K562 (cell line): ENCODE data around the gene AP1G2. TPM values are rescaled to one million over a fixed set of nuclear protein-coding genes. Genes with fewer than 3 reads are reported as not detected.

Experiments
- HDAC3 ChIP-seq: fragments of 450-650 bp; IDR thresholded peaks from 2 replicates; pipeline ENCODE4 v1.6.1; 2018; ENCODE audit warnings: borderline replicate concordance, mild to moderate bottlenecking, moderate library complexity; ENCODE audit not compliant: partially characterized antibody
- HDAC6 ChIP-seq: IDR thresholded peaks from 2 replicates; pipeline ENCODE4 v1.6.1; 2012; ENCODE audit warnings: low read depth, mild to moderate bottlenecking, control low read depth, inconsistent platforms, low read length, moderate library complexity
- HNRNPK ChIP-seq: fragments of 200-400 bp; formaldehyde crosslinking; IDR thresholded peaks from one replicate; pipeline ENCODE4 v1.6.1; 2018; ENCODE audit warnings: mild to moderate bottlenecking, low read depth, low read length; ENCODE audit not compliant: poor library complexity, severe bottlenecking
- KDM2B ChIP-seq: fragments of 250-450 bp; sonication (Bioruptor Pico); IDR thresholded peaks from 2 replicates; pipeline ENCODE4 v1.8.0; 2021; ENCODE audit warnings: mild to moderate bottlenecking, moderate library complexity
- NONO ChIP-seq, 2 experiments: fragments of 200-400 bp in 1 of 2; fragments of 450-650 bp in 1 of 2; formaldehyde crosslinking in 1 of 2; IDR thresholded peaks; 2 replicates each; pipeline ENCODE4 v1.6.1; 2017; ENCODE audit warnings: low read depth in 2 of 2, mild to moderate bottlenecking in 2 of 2, moderate library complexity in 2 of 2, low read length in 1 of 2
- NRF1 ChIP-seq, 2 experiments: fragments of 450-650 bp; IDR thresholded peaks in 1 of 2; conservative IDR thresholded peaks in 1 of 2; 2 replicates each; pipeline ENCODE4 v1.6.1; 2014; ENCODE audit warnings: mild to moderate bottlenecking in 2 of 2
- RNF219 ChIP-seq: fragments of 250-450 bp; sonication (Bioruptor Pico); IDR thresholded peaks from 2 replicates; pipeline ENCODE4 v1.5.0; 2022; ENCODE audit warnings: mild to moderate bottlenecking
- TAF15 ChIP-seq: fragments of 200-400 bp; formaldehyde crosslinking; IDR thresholded peaks from 2 replicates; pipeline ENCODE4 v1.6.1; 2017; ENCODE audit warnings: mild to moderate bottlenecking, low read depth, low read length, moderate library complexity
- TAF9B ChIP-seq: fragments of 450-650 bp; IDR thresholded peaks from 2 replicates; pipeline ENCODE4 v1.6.1; 2018; ENCODE audit warnings: mild to moderate bottlenecking; ENCODE audit not compliant: partially characterized antibody
- ZBTB1 ChIP-seq: sonication (generic); formaldehyde crosslinking; IDR thresholded peaks from 2 replicates; pipeline ENCODE4 v1.8.1; 2023; ENCODE audit warnings: missing genetic modification reagents, low read depth, mild to moderate bottlenecking, borderline replicate concordance
- ZNF197 ChIP-seq: fragments of 200-800 bp; sonication (Bioruptor generic); IDR thresholded peaks from 2 replicates; pipeline ENCODE4 v1.6.1; 2016; ENCODE audit warnings: low read depth, missing genetic modification characterization, missing compliant biosample characterization
- ZNF232 ChIP-seq: sonication (generic); formaldehyde crosslinking; IDR thresholded peaks from 2 replicates; pipeline ENCODE4 v1.8.0; 2022; ENCODE audit warnings: mild to moderate bottlenecking, missing genetic modification reagents
- ZNF561 ChIP-seq: fragments of 450-650 bp; formaldehyde crosslinking; conservative IDR thresholded peaks from 2 replicates; pipeline ENCODE4 v1.4.0; 2020; ENCODE audit warnings: mild to moderate bottlenecking, moderate library complexity
- polyA plus RNA-seq, 8 experiments: library from polyadenylated mRNA; depleted of rRNA in 4 of 8; stranded (reverse) in 5 of 8; unstranded in 3 of 8; fragments of >200 nt; fragmentation: Nextera tagmentation in 2 of 8; fragmentation: Illumina TruSeq in 1 of 8; extraction: Ambion mirVana in 2 of 8; extraction: Trizol in 1 of 8; gene quantifications; 2 replicates each; pipeline versions ENCODE4 v1.2.1 to v1.2.3, GENCODE V29; 2011 to 2014; ENCODE audit warnings: inconsistent platforms in 1 of 8, missing spikeins in 1 of 8
- total RNA-seq, 7 experiments: library from RNA; depleted of rRNA in 6 of 7; stranded (reverse); fragments of >200 nt in 6 of 7; fragmentation: Illumina TruSeq in 2 of 7; extraction: Trizol in 2 of 7; gene quantifications; 2 replicates each; pipeline versions ENCODE4 v1.2.1 to v1.2.3, GENCODE V29; 2011 to 2021; ENCODE audit warnings: low replicate concordance in 1 of 7
- TF ChIP-seq, protein P1 (sequence below), 2 experiments: fragments of 450-650 bp; IDR thresholded peaks; 2 replicates each; pipeline ENCODE4 v1.6.1; 2016; ENCODE audit warnings: mild to moderate bottlenecking in 2 of 2, borderline replicate concordance in 1 of 2, low read depth in 1 of 2, moderate library complexity in 1 of 2
- TF ChIP-seq, protein P2 (sequence below): sonication (generic); formaldehyde crosslinking; IDR thresholded peaks from 2 replicates; pipeline ENCODE4 v1.9.0; 2022; ENCODE audit warnings: mild to moderate bottlenecking, missing genetic modification reagents
- TF ChIP-seq, protein P3 (sequence below): fragments of 450-650 bp; formaldehyde crosslinking; IDR thresholded peaks from 2 replicates; pipeline ENCODE4 v1.4.0; 2022; ENCODE audit warnings: mild to moderate bottlenecking, moderate library complexity

The AP1G2 gene
- total and polyA plus RNA-seq, 9 of the 15 experiments (the other 6 are each of a cell fraction or from before 2014, with no cell fraction given): 19.1 to 83.5 (median 33.3) TPM

GRCh38 chr14:23600322-23600707, 32.7 kb upstream of the AP1G2 start (continued):
- TF ChIP-seq, protein P1, sequence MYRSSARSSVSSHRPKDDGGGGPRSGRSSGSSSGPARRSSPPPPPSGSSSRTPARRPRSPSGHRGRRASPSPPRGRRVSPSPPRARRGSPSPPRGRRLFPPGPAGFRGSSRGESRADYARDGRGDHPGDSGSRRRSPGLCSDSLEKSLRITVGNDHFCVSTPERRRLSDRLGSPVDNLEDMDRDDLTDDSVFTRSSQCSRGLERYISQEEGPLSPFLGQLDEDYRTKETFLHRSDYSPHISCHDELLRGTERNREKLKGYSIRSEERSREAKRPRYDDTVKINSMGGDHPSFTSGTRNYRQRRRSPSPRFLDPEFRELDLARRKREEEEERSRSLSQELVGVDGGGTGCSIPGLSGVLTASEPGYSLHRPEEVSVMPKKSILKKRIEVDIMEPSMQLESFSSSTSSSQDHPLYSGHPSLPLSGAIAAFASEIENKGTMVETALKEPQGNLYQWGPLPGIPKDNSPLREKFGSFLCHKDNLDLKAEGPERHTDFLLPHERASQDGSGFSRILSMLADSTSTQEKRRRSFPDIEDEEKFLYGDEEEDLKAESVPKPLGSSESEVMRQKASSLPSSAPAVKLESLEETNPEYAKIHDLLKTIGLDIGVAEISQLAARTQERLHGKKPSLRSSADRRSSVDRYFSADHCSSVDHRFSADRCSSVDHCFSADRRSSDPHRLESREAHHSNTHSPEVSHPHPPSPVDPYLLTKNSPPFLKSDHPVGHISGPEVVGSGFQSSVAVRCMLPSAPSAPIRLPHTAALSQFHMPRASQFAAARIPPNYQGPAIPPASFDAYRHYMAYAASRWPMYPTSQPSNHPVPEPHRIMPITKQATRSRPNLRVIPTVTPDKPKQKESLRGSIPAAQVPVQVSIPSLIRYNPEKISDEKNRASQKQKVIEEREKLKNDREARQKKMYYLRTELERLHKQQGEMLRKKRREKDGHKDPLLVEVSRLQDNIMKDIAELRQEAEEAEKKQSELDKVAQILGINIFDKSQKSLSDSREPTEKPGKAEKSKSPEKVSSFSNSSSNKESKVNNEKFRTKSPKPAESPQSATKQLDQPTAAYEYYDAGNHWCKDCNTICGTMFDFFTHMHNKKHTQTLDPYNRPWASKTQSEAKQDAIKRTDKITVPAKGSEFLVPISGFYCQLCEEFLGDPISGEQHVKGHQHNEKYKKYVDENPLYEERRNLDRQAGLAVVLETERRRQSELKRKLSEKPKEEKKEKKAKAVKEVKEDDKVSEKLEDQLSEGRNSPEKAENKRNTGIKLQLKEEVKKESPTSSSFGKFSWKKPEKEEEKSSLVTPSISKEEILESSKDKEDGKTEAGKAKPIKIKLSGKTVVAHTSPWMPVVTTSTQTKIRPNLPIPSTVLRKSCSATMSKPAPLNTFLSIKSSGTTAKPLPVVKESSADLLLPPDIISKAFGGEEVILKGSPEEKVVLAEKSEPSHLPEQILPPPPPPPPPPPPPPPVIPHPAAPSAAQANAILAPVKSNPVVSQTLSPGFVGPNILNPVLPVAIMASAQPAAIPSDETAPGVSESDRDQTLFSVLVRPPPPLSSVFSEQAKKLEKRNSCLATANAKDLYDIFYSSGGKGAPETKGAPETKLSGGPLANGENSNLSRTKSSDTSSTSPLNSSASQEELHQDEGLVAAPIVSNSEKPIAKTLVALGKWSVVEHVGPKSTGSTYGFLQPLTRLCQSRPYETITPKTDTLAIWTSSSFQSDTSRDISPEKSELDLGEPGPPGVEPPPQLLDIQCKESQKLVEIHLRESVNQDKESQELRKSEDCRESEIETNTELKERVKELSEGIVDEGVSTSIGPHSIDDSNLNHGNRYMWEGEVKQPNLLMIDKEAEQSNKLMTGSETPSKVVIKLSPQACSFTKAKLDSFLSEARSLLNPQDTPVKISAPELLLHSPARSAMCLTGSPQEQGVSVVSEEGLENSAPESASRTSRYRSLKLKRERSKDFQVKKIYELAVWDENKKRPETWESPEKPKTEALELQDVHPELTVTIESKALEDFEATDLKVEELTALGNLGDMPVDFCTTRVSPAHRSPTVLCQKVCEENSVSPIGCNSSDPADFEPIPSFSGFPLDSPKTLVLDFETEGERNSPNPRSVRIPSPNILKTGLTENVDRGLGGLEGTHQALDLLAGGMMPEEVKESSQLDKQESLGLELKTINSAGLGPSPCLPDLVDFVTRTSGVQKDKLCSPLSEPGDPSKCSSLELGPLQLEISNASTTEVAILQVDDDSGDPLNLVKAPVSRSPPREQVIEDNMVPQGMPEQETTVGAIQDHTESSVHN (IDR thresholded peaks at IDR 0.05; ENCODE audit: borderline replicate concordance in 1 of 2, low read depth in 1 of 2): no peak
- TF ChIP-seq, protein P2, sequence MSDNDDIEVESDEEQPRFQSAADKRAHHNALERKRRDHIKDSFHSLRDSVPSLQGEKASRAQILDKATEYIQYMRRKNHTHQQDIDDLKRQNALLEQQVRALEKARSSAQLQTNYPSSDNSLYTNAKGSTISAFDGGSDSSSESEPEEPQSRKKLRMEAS (CRISPR knock-in tag): no peak
- TF ChIP-seq HDAC6: no peak
- no peak for TF ChIP-seq HNRNPK
- no peak for TF ChIP-seq ZBTB1
- no peak for TF ChIP-seq TAF15
- TF ChIP-seq, protein P3, sequence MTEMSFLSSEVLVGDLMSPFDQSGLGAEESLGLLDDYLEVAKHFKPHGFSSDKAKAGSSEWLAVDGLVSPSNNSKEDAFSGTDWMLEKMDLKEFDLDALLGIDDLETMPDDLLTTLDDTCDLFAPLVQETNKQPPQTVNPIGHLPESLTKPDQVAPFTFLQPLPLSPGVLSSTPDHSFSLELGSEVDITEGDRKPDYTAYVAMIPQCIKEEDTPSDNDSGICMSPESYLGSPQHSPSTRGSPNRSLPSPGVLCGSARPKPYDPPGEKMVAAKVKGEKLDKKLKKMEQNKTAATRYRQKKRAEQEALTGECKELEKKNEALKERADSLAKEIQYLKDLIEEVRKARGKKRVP: no peak
- no peak for TF ChIP-seq ZNF197
- TF ChIP-seq TAF9B: no peak
- TF ChIP-seq KDM2B: no peak
- no peak for TF ChIP-seq NONO (IDR thresholded peaks at IDR 0.05; ENCODE audit: low read depth in 2 of 2, low read length in 1 of 2)
- no peak for TF ChIP-seq NRF1 (conservative IDR thresholded peaks at IDR 0.05 in 1 of 2, IDR thresholded peaks at IDR 0.05 in 1 of 2)
- TF ChIP-seq ZNF232: no peak
- TF ChIP-seq ZNF561: no peak
- no peak for TF ChIP-seq HDAC3
- no peak for TF ChIP-seq RNF219 (CRISPR knock-in tag)
